LNCAP (cell line): ENCODE data around the gene DNER.

Source experiments
- TF ChIP-seq, protein P1 (sequence below): fragments of 450-650 bp; IDR thresholded peaks from 2 replicates; pipeline ENCODE4 v1.5.1; 2017; ENCODE audit warnings: mild to moderate bottlenecking

Gene DNER

DNA sequence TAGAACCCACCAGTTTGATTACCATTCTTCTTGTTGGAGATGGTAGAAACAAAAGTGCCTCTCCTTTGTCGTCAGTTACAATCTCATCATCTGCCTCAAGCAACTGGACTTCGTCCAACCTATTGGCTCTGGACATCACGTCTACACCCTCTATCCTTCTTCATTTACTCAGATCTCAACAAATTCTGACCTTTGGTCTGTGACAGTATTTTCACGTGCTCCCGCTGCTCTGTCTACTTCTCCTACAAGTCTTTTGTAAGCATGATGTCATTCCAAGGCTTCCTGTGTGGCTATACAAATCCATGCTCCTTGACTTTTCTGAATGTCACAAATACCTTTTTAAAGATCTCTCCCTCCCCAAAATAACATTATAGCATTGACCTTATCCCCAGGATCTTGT is 400.2 kb downstream of the DNER start:
- TF ChIP-seq, protein P1, sequence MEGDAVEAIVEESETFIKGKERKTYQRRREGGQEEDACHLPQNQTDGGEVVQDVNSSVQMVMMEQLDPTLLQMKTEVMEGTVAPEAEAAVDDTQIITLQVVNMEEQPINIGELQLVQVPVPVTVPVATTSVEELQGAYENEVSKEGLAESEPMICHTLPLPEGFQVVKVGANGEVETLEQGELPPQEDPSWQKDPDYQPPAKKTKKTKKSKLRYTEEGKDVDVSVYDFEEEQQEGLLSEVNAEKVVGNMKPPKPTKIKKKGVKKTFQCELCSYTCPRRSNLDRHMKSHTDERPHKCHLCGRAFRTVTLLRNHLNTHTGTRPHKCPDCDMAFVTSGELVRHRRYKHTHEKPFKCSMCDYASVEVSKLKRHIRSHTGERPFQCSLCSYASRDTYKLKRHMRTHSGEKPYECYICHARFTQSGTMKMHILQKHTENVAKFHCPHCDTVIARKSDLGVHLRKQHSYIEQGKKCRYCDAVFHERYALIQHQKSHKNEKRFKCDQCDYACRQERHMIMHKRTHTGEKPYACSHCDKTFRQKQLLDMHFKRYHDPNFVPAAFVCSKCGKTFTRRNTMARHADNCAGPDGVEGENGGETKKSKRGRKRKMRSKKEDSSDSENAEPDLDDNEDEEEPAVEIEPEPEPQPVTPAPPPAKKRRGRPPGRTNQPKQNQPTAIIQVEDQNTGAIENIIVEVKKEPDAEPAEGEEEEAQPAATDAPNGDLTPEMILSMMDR, result no peak

DNA sequence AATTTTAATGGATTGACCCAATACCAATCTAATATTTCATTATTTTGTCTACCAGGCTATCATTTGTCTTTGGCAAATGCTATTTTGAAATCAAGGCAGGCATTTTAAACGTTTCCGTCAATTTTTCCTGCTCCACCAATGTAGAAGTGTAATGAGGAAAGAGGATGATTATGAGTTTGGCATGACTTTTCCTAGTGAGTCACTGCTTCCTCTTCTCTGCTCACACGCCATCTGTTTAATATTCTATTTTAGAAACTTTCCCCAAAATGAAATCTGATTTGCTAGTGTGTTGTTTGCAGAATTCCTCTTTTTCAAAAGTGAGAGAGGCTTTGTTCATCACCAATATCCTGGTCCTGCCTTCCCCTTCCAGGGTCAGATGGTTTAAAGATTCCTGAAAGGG is 400.8 kb downstream of the DNER start:
- TF ChIP-seq, protein P1, result no peak
